Measurements from ENCODE around the gene SAFB2. TPM values are rescaled to one million over a fixed set of nuclear protein-coding genes. Genes with fewer than 3 reads are reported as not detected.

The SAFB2 gene
- polyA plus RNA-seq, 1 of the 3 experiments (the other 2 are of a cell fraction) = 37.7 TPM

DNA sequence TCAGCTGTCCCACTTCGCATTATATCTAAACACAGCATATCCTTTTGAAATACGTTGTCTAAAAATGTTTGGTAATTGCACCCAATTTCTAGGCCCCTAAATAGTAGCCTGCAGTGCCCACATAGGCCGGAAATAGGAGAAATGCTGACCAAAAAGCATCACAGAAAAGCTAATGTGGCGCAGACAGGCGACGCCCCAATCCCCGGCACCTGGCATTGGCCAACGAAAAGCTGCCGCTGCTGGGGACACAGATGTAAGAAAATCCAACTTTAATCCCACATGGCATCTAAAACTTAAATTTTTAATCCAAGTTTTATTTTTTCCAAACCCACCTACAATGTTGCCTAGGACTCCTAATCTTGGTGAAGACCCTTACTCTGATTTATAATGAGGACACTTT lies 4.0 kb downstream of the SAFB2 start:
- Histone ChIP-seq H3K9me2 (no peaks in the 10 kb centered on the region), H3K4me1 (ENCODE audit: control insufficient read depth in 1 of 2, insufficient read depth in 2 of 2, low read depth in 1 of 2, low read length in 1 of 2) (peaks cover 0 to 16% of the 10 kb centered on the region in 2 experiments; a peak in 2 of 4 replicates), H3K79me2 (ENCODE audit: insufficient read depth) (peaks cover 86% of the 10 kb centered on the region), H3K36me3 (replicated peaks in 1 of 2; ENCODE audit: control insufficient read depth in 1 of 2, insufficient read depth in 2 of 2, low read length in 1 of 2) (peaks cover 57 to 59% of the 10 kb centered on the region in 2 experiments), H4K20me1 (ENCODE audit: insufficient read depth) (peaks cover 11% of the 10 kb centered on the region; the same call in 1 of the 2 replicates), H2AFZ (ENCODE audit: low read depth) (no peak overlapping the region), H3K27me3 (ENCODE audit: insufficient read depth) (no peaks in the 10 kb centered on the region), H3F3A (replicated peaks; ENCODE audit: insufficient read depth) (peaks cover 13% of the 10 kb centered on the region), H3K27ac (ENCODE audit: low read depth in 2 of 2, low read length in 1 of 2) (no peak overlapping the region), H3K9me3 (no peaks in the 10 kb centered on the region), H3K9ac (no peak overlapping the region), H3K4me3 (ENCODE audit: low read depth in 2 of 2, low read length in 1 of 2) (no peak overlapping the region), H3K4me2 (no peak overlapping the region)
- 95% methylated on average over 9 of the region's 9 CpGs for WGBS (ENCODE audit: low lambda C conversion rate)
- POLR2A ChIA-PET = no interaction called here
- DNase-seq = no peak
- CTCF ChIA-PET = interaction anchor here (1.1 kb wide), 1 partner anchor 69 kb away, joined by 3 read pairs; no protein-coding TSS in a partner anchor
- no peak for TF ChIP-seq FOXJ3 (CRISPR knock-in tag; IDR thresholded peaks at IDR 0.05)
- no peak for TF ChIP-seq MAX (IDR thresholded peaks at IDR 0.05; ENCODE audit: low read depth)
- TF ChIP-seq EP300 (IDR thresholded peaks at IDR 0.05; ENCODE audit: borderline replicate concordance in 1 of 2, low read depth in 1 of 2, low read length in 1 of 2) = no peak
- TF ChIP-seq GABPA (IDR thresholded peaks at IDR 0.05; ENCODE audit: low read depth) = no peak
- TF ChIP-seq, protein P1, sequence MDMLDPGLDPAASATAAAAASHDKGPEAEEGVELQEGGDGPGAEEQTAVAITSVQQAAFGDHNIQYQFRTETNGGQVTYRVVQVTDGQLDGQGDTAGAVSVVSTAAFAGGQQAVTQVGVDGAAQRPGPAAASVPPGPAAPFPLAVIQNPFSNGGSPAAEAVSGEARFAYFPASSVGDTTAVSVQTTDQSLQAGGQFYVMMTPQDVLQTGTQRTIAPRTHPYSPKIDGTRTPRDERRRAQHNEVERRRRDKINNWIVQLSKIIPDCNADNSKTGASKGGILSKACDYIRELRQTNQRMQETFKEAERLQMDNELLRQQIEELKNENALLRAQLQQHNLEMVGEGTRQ (IDR thresholded peaks at IDR 0.05; ENCODE audit: borderline replicate concordance, low read depth, low read length) = no peak
- TF ChIP-seq RXRA (IDR thresholded peaks at IDR 0.05; ENCODE audit: borderline replicate concordance, low read depth) = no peak
- no peak for TF ChIP-seq IRF3 (IDR thresholded peaks at IDR 0.05; ENCODE audit: low read depth, low read length)
- no peak for TF ChIP-seq USF1 (IDR thresholded peaks at IDR 0.05; ENCODE audit: borderline replicate concordance, low read depth)
- no peak for TF ChIP-seq CHD2 (IDR thresholded peaks at IDR 0.05; ENCODE audit: low read length, partially characterized antibody)
- TF ChIP-seq TAF1 (IDR thresholded peaks at IDR 0.05; ENCODE audit: borderline replicate concordance, low read depth, low read length) = no peak
- no peak for TF ChIP-seq FOXM1 (IDR thresholded peaks at IDR 0.05; ENCODE audit: low read depth)
- no peak for TF ChIP-seq RFX5 (IDR thresholded peaks at IDR 0.05; ENCODE audit: low read length)
- TF ChIP-seq, protein P2, sequence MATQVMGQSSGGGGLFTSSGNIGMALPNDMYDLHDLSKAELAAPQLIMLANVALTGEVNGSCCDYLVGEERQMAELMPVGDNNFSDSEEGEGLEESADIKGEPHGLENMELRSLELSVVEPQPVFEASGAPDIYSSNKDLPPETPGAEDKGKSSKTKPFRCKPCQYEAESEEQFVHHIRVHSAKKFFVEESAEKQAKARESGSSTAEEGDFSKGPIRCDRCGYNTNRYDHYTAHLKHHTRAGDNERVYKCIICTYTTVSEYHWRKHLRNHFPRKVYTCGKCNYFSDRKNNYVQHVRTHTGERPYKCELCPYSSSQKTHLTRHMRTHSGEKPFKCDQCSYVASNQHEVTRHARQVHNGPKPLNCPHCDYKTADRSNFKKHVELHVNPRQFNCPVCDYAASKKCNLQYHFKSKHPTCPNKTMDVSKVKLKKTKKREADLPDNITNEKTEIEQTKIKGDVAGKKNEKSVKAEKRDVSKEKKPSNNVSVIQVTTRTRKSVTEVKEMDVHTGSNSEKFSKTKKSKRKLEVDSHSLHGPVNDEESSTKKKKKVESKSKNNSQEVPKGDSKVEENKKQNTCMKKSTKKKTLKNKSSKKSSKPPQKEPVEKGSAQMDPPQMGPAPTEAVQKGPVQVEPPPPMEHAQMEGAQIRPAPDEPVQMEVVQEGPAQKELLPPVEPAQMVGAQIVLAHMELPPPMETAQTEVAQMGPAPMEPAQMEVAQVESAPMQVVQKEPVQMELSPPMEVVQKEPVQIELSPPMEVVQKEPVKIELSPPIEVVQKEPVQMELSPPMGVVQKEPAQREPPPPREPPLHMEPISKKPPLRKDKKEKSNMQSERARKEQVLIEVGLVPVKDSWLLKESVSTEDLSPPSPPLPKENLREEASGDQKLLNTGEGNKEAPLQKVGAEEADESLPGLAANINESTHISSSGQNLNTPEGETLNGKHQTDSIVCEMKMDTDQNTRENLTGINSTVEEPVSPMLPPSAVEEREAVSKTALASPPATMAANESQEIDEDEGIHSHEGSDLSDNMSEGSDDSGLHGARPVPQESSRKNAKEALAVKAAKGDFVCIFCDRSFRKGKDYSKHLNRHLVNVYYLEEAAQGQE (IDR thresholded peaks at IDR 0.05; ENCODE audit: low read depth, low read length) = no peak
- no peak for TF ChIP-seq SIN3A (IDR thresholded peaks at IDR 0.05; ENCODE audit: borderline replicate concordance, low read depth, low read length)
- TF ChIP-seq, protein P3, sequence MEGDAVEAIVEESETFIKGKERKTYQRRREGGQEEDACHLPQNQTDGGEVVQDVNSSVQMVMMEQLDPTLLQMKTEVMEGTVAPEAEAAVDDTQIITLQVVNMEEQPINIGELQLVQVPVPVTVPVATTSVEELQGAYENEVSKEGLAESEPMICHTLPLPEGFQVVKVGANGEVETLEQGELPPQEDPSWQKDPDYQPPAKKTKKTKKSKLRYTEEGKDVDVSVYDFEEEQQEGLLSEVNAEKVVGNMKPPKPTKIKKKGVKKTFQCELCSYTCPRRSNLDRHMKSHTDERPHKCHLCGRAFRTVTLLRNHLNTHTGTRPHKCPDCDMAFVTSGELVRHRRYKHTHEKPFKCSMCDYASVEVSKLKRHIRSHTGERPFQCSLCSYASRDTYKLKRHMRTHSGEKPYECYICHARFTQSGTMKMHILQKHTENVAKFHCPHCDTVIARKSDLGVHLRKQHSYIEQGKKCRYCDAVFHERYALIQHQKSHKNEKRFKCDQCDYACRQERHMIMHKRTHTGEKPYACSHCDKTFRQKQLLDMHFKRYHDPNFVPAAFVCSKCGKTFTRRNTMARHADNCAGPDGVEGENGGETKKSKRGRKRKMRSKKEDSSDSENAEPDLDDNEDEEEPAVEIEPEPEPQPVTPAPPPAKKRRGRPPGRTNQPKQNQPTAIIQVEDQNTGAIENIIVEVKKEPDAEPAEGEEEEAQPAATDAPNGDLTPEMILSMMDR (IDR thresholded peaks at IDR 0.05) = no peak
- no peak for TF ChIP-seq MXI1 (IDR thresholded peaks at IDR 0.05; ENCODE audit: low read depth, low read length)
